ENCODE results near the gene AIF1.

GRCh38 chr6:31619805-31620585 lies 5.0 kb downstream of the AIF1 start:
- no peak for TF ChIP-seq CTCF (IDR thresholded peaks at IDR 0.05; ENCODE audit: insufficient read depth, low read length, poor library complexity, severe bottlenecking)
- no peak for TF ChIP-seq EZH2phosphoT487 (conservative IDR thresholded peaks at IDR 0.05; ENCODE audit: low read length)

Measured in SU-DHL-6 (cell line).